HG03064 (cell line): ENCODE data around the gene TSPAN11.

Source experiments
- ATAC-seq: cut with Tn5 transposase; IDR thresholded peaks from one replicate; pipeline ENCODE4 v1.9.1; 2021; ENCODE audit warnings: low read depth; ENCODE audit not compliant: unreplicated experiment

Gene TSPAN11

GRCh38 chr12:30910038-30910350 lies 16.6 kb upstream of the TSPAN11 start:
- no peak for ATAC-seq

GRCh38 chr12:30911207-30911606 lies 15.3 kb upstream of the TSPAN11 start:
- ATAC-seq, result no peak

GRCh38 chr12:30913323-30913722 lies 13.2 kb upstream of the TSPAN11 start:
- no peak for ATAC-seq

- ATAC-seq, result no peak
Measured at GRCh38 chr12:30914986-30915591, 11.5 kb upstream of the TSPAN11 start.

GRCh38 chr12:30923057-30923456 lies 3.5 kb upstream of the TSPAN11 start:
- ATAC-seq, result no peak

- no peak for ATAC-seq
Measured at GRCh38 chr12:30925607-30926242, 823 bp upstream of the TSPAN11 start.

- no peak for ATAC-seq
Measured at GRCh38 chr12:30927222-30927611, 669 bp downstream of the TSPAN11 start.

GRCh38 chr12:30928356-30929244 lies 2.1 kb downstream of the TSPAN11 start:
- ATAC-seq, result no peak

- no peak for ATAC-seq
Measured at GRCh38 chr12:30930238-30930637, 3.7 kb downstream of the TSPAN11 start.

- no peak for ATAC-seq
Measured at GRCh38 chr12:30930641-30931040, 4.1 kb downstream of the TSPAN11 start.

GRCh38 chr12:30932881-30933280 lies 6.3 kb downstream of the TSPAN11 start:
- ATAC-seq, result no peak

- no peak for ATAC-seq
Measured at GRCh38 chr12:30934811-30935210, 8.3 kb downstream of the TSPAN11 start.

GRCh38 chr12:30936036-30936435 lies 9.5 kb downstream of the TSPAN11 start:
- ATAC-seq, result no peak

GRCh38 chr12:30939234-30939633 lies 12.7 kb downstream of the TSPAN11 start:
- ATAC-seq, result no peak

GRCh38 chr12:30942486-30942885 lies 15.9 kb downstream of the TSPAN11 start:
- ATAC-seq, result no peak

GRCh38 chr12:30942936-30943335 lies 16.4 kb downstream of the TSPAN11 start:
- ATAC-seq, result no peak

- ATAC-seq, result no peak
Measured at GRCh38 chr12:30945443-30946164, 19.1 kb downstream of the TSPAN11 start.

GRCh38 chr12:30952015-30952414 lies 25.5 kb downstream of the TSPAN11 start:
- ATAC-seq, result no peak

GRCh38 chr12:30953257-30953656 lies 26.7 kb downstream of the TSPAN11 start:
- no peak for ATAC-seq

GRCh38 chr12:30953951-30954751 lies 27.6 kb downstream of the TSPAN11 start:
- no peak for ATAC-seq
